ENCODE measurements around the gene CLCN4.

DNA sequence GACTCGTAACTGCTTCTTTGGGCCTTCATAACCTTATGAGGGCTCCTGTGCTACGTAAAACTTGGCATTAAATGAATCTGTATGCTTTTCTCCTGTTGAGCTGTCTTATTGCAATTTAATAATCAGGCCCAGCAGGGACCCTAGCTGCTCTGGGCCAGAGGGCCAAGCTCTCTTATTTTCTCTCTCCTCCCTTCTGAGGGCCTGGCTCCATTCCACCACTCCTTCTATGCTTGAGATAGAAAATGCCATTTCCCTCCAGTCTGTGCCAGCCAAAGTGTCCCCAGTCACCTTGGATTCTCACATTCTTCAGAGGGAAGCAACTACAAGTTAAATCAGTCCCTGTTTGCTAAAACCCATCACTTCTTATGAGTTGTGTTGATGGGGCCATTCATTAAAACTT lies 90.1 kb downstream of the CLCN4 start:
- TF ChIP-seq POLR2A (IDR thresholded peaks at IDR 0.05; ENCODE audit: low read length) (no peak), GATA1 (IDR thresholded peaks at IDR 0.05; ENCODE audit: low read depth, low read length) (no peak)

Measured in erythroblast (primary cell).